SU-DHL-6 (cell line): ENCODE results near the gene KIZ.

Source experiments
- H2AFZ ChIP-seq: fragments of 200-600 bp; sonication (generic); 2 replicates; pipeline ENCODE4 v1.6.1; 2014; ENCODE audit warnings: low read depth, mild to moderate bottlenecking, moderate library complexity, mixed read lengths, antibody characterized with exemption, low read length; ENCODE audit not compliant: severe bottlenecking
- H3F3A ChIP-seq: fragments of 200-600 bp; shearing (Covaris generic); 2 replicates; pipeline ENCODE4 v1.6.0; 2016; ENCODE audit warnings: antibody characterized with exemption, mild to moderate bottlenecking; ENCODE audit not compliant: insufficient read depth
- H3K27ac ChIP-seq: fragments of 200-600 bp; sonication (generic); 2 replicates; pipeline ENCODE4 v1.5.1; 2016; ENCODE audit warnings: low read depth, mild to moderate bottlenecking, low read length, moderate library complexity, mixed read lengths
- H3K27me3 ChIP-seq: fragments of 200-600 bp; sonication (generic), shearing (Covaris generic); 2 replicates; pipeline ENCODE4 v1.6.0; 2014; ENCODE audit warnings: mild to moderate bottlenecking, low read length
- H3K36me3 ChIP-seq: fragments of 200-600 bp; sonication (generic); 2 replicates; pipeline ENCODE4 v1.6.1; 2014; ENCODE audit warnings: mild to moderate bottlenecking, low read length, mixed read lengths
- H3K4me2 ChIP-seq: fragments of 300-600, 200-600 bp; shearing (Covaris generic), sonication (generic); 2 replicates; pipeline ENCODE4 v1.6.0; 2014; ENCODE audit warnings: low read length, low read depth, mild to moderate bottlenecking; ENCODE audit not compliant: poor library complexity, severe bottlenecking
- H3K4me3 ChIP-seq: fragments of 200-600 bp; sonication (generic); 2 replicates; pipeline ENCODE4 v1.5.1; 2014; ENCODE audit warnings: antibody characterized with exemption, low read length, mild to moderate bottlenecking, mixed read lengths; ENCODE audit not compliant: insufficient read depth, poor library complexity, severe bottlenecking
- H3K79me2 ChIP-seq: fragments of 200-600 bp; sonication (generic); 2 replicates; pipeline ENCODE4 v1.6.1; 2014; ENCODE audit warnings: mild to moderate bottlenecking, low read length, moderate library complexity; ENCODE audit not compliant: insufficient read depth
- H3K9ac ChIP-seq: fragments of 200-600 bp; sonication (generic); 2 replicates; pipeline ENCODE4 v1.7.0; 2014; ENCODE audit warnings: mild to moderate bottlenecking, low read length
- H3K9me2 ChIP-seq: fragments of 200-600 bp; sonication (generic); replicated peaks from 2 replicates; pipeline ENCODE4 v1.6.1; 2014; ENCODE audit warnings: low read length; ENCODE audit not compliant: insufficient read depth
- H3K9me3 ChIP-seq: fragments of 200-600 bp; sonication (generic); 2 replicates; pipeline ENCODE4 v1.6.1; 2014; ENCODE audit warnings: low read length, mixed read lengths; ENCODE audit not compliant: insufficient read depth
- H4K20me1 ChIP-seq: fragments of 200-600 bp; sonication (generic); 2 replicates; pipeline ENCODE4 v1.6.1; 2014; ENCODE audit warnings: low read depth, mild to moderate bottlenecking, antibody characterized with exemption, low read length, moderate library complexity, mixed read lengths
- EZH2phosphoT487 ChIP-seq: fragments of 200-600 bp; sonication (generic), shearing (Covaris generic); conservative IDR thresholded peaks from 2 replicates; pipeline ENCODE4 v1.6.1; 2018; ENCODE audit warnings: mild to moderate bottlenecking, antibody characterized with exemption, low read length, moderate library complexity, mixed read lengths
- TF ChIP-seq, protein P1 (sequence below): fragments of 200-600 bp; sonication (generic); IDR thresholded peaks from one replicate; pipeline ENCODE4 v1.5.1; 2017; ENCODE audit warnings: antibody characterized with exemption, mild to moderate bottlenecking, low read length, moderate library complexity; ENCODE audit not compliant: insufficient read depth, poor library complexity, severe bottlenecking

Gene KIZ, protein sequence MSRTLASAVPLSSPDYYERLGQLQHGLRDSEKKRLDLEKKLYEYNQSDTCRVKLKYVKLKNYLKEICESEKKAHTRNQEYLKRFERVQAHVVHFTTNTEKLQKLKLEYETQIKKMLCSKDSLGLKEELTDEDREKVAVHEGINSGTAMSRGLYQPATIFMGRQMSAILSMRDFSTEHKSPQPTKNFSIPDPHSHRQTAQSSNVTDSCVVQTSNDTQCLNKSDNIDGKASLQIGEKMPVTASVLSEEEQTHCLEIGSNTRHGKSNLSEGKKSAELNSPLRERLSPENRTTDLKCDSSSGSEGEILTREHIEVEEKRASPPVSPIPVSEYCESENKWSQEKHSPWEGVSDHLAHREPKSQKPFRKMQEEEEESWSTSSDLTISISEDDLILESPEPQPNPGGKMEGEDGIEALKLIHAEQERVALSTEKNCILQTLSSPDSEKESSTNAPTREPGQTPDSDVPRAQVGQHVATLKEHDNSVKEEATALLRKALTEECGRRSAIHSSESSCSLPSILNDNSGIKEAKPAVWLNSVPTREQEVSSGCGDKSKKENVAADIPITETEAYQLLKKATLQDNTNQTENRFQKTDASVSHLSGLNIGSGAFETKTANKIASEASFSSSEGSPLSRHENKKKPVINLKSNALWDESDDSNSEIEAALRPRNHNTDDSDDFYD

DNA sequence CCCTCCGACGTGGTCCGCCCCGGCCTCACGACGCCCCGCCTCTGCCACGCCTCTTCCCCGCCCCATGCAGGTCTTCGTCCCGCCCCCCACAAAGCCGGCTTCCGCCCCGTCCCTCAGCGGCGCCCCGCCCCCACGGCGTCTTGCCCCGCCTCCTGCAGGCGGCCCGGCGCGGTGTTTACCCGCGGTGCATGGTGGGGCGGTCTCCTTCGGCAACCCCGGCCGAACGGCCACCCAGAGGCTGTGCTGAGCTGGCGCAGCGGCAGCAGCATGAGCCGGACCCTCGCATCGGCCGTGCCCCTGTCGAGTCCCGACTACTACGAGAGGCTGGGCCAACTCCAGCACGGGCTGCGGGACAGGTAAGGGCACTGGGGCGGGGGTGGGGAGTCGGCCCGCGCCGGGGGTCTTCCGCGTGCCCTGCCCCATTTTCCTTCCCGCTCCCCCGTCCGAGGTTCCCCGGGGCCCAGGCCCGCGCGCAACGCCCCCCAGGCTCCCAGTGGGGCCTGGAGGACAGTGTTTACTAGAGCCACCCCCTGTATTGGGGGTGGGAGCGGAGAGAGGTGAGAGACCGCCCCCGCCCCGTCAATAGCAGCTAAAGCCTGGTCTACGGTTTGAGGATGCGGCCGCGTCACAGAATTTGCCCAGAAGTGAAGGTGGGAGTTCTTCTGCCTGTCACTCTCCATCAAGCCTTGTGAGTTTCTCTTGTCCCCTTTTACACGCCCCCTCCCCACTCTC is at the start of gene KIZ:
TSS of gene KIZ (plus strand) at position 234 of the 732 bp plus-strand sequence. CDS start at position 268, 34 bp downstream.
- H3K36me3 ChIP-seq = no peaks in the 10 kb centered on the region
- H4K20me1 ChIP-seq = no peaks in the 10 kb centered on the region
- peak within 1 kb of the TSS; percentile 52 for H3K27ac ChIP-seq
- H3K9ac ChIP-seq = peak within 1 kb of the TSS; percentile 88
- H3K9me2 ChIP-seq = no peaks in the 10 kb centered on the region
- TF ChIP-seq EZH2phosphoT487 = no peak
- TF ChIP-seq, protein P1, sequence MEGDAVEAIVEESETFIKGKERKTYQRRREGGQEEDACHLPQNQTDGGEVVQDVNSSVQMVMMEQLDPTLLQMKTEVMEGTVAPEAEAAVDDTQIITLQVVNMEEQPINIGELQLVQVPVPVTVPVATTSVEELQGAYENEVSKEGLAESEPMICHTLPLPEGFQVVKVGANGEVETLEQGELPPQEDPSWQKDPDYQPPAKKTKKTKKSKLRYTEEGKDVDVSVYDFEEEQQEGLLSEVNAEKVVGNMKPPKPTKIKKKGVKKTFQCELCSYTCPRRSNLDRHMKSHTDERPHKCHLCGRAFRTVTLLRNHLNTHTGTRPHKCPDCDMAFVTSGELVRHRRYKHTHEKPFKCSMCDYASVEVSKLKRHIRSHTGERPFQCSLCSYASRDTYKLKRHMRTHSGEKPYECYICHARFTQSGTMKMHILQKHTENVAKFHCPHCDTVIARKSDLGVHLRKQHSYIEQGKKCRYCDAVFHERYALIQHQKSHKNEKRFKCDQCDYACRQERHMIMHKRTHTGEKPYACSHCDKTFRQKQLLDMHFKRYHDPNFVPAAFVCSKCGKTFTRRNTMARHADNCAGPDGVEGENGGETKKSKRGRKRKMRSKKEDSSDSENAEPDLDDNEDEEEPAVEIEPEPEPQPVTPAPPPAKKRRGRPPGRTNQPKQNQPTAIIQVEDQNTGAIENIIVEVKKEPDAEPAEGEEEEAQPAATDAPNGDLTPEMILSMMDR = no peak
- H2AFZ ChIP-seq = peak within 1 kb of the TSS; percentile 99
- H3K9me3 ChIP-seq = no peaks in the 10 kb centered on the region
- H3K4me2 ChIP-seq = peak within 1 kb of the TSS; percentile 95
- no peaks in the 10 kb centered on the region for H3K27me3 ChIP-seq
- H3K4me3 ChIP-seq = peak within 1 kb of the TSS; percentile 90
- no peaks in the 10 kb centered on the region for H3F3A ChIP-seq
- no peaks in the 10 kb centered on the region for H3K79me2 ChIP-seq

DNA sequence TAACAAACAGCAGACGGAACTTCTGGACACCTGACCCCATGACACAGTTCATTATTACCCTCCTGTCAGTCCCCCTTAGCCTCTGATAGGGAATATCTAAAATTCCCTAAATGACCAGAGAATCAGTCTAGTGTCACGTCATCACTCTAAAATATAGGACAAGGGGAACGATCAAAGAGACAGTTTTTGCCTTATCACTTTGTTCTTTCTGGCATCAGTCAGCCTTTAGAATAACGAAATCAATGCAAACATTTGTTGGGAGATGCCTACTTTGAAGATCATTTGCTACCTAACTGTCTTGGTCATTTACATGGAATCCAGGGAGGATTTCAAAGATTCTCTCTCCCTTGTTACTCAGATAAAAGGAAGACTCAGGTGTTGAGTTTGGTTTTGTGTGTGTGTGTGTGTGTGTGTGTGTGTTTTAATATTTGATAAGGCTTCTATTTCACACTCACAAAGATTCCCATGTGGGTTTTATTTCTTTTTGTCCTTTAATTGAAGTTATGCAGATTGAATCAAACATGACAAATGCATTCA is 48.0 kb upstream of the KIZ start:
- Histone ChIP-seq H3K27ac (no peak overlapping the region), H3K9me2 (no peaks in the 10 kb centered on the region), H2AFZ (no peak overlapping the region), H3K27me3 (no peaks in the 10 kb centered on the region), H3K4me3 (no peak overlapping the region), H3K36me3 (no peaks in the 10 kb centered on the region), H3K9me3 (no peaks in the 10 kb centered on the region), H3K9ac (no peak overlapping the region), H4K20me1 (no peaks in the 10 kb centered on the region), H3K79me2 (no peaks in the 10 kb centered on the region), H3F3A (no peaks in the 10 kb centered on the region), H3K4me2 (no peak overlapping the region)
- TF ChIP-seq, protein P1 = no peak
- TF ChIP-seq EZH2phosphoT487 = no peak

DNA sequence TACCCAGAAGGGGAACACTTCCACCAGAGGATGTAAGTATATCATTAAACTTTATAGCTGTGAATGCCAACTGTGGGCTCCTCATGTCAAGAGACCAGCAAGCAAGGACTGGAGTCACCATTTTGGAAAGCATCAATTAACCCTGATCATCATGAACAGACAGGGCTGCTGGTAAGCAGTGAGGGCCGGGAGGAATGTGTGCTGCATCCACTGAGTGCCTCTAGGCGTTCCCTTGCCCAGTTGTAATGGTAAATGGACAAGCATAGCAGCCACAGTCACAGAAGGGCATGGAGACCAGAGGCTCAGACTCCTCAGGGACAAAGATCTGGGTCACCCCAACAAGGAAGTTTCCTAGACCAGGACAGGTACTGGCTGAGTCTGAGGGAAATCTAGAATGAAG is 43.3 kb upstream of the KIZ start:
- Histone ChIP-seq H3K9me3 (no peaks in the 10 kb centered on the region), H2AFZ (no peak overlapping the region), H3K4me2 (no peak overlapping the region), H3K36me3 (no peaks in the 10 kb centered on the region), H3K4me3 (no peak overlapping the region), H4K20me1 (no peaks in the 10 kb centered on the region), H3K79me2 (no peaks in the 10 kb centered on the region), H3K27me3 (no peaks in the 10 kb centered on the region), H3K9ac (no peak overlapping the region), H3K27ac (no peak overlapping the region), H3F3A (no peaks in the 10 kb centered on the region), H3K9me2 (no peaks in the 10 kb centered on the region)
- no peak for TF ChIP-seq EZH2phosphoT487
- TF ChIP-seq, protein P1 = no peak
